VCaP (cell line): ENCODE measurements around the gene IGSF8.
A peak's percentile ranks its signal among the peaks of the same experiment; 100 is the strongest.

Experiments
- H3K27ac ChIP-seq: fragments of 450-650 bp; 2 replicates; pipeline ENCODE4 v1.5.1; 2017
- TF ChIP-seq, protein P1 (sequence below): fragments of 450-650 bp; conservative IDR thresholded peaks from 2 replicates; pipeline ENCODE4 v1.5.1; 2017; ENCODE audit warnings: mild to moderate bottlenecking, moderate library complexity

The IGSF8 gene

DNA sequence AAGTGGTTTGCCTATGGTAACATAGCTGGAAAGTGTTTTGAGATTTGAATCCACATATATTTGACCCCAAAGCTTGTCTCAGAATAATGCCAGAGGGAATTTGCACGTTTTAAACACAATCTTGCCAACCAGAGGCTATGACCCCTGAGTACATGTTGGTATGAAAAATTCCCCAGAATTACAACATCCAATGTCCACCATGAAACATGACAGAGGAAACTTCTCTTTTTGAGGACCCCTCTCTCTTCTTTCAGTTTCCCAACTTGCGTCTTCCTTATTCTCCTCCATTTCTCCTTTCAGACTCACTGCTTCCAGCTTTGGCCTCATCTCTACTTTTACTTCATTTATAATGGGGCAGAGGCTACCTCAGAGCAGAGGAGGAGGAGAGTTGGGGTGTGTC is 22.6 kb downstream of the IGSF8 start:
- no peak overlapping the region for H3K27ac ChIP-seq
- TF ChIP-seq, protein P1, sequence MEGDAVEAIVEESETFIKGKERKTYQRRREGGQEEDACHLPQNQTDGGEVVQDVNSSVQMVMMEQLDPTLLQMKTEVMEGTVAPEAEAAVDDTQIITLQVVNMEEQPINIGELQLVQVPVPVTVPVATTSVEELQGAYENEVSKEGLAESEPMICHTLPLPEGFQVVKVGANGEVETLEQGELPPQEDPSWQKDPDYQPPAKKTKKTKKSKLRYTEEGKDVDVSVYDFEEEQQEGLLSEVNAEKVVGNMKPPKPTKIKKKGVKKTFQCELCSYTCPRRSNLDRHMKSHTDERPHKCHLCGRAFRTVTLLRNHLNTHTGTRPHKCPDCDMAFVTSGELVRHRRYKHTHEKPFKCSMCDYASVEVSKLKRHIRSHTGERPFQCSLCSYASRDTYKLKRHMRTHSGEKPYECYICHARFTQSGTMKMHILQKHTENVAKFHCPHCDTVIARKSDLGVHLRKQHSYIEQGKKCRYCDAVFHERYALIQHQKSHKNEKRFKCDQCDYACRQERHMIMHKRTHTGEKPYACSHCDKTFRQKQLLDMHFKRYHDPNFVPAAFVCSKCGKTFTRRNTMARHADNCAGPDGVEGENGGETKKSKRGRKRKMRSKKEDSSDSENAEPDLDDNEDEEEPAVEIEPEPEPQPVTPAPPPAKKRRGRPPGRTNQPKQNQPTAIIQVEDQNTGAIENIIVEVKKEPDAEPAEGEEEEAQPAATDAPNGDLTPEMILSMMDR = no peak

DNA sequence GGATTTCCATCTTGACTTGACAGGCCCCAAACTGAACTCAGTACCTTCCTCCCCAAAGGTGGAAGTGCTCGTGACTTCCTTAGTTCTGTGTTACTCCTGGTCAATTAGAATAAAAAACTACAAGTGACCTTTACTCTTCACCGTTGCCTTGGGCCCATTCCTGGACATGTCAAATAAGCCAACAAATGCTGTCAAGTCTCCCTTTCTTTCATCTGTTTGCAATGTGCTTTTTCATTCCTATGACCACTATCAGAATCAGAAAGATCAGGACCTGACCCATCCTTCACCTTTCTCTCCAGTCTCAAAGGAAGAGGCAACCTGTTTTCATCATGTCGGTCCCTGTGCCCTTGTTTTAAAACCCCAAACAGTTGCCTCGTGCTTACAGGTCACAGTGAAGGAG is 23.6 kb downstream of the IGSF8 start:
- no peak overlapping the region for H3K27ac ChIP-seq
- TF ChIP-seq, protein P1 = no peak

DNA sequence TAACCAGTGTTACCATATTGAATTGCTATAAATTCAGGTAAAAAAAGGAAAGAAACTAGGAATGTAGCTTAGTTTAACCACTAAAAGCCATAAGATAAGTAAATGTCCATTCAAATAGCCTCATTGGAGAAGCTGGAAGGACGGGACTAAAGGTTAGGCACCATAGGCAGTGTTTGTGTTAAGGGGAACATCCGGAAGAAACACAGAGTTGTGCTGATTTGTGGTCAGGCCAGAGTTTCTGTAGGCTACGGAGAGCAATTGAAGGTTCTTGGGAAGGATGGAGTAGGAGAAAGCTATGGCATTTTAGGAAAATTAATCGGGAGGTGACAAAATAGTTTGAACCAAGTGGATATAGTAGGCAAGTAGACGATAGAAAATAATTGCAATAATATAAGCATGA is 27.1 kb downstream of the IGSF8 start:
- TF ChIP-seq, protein P1 = no peak

DNA sequence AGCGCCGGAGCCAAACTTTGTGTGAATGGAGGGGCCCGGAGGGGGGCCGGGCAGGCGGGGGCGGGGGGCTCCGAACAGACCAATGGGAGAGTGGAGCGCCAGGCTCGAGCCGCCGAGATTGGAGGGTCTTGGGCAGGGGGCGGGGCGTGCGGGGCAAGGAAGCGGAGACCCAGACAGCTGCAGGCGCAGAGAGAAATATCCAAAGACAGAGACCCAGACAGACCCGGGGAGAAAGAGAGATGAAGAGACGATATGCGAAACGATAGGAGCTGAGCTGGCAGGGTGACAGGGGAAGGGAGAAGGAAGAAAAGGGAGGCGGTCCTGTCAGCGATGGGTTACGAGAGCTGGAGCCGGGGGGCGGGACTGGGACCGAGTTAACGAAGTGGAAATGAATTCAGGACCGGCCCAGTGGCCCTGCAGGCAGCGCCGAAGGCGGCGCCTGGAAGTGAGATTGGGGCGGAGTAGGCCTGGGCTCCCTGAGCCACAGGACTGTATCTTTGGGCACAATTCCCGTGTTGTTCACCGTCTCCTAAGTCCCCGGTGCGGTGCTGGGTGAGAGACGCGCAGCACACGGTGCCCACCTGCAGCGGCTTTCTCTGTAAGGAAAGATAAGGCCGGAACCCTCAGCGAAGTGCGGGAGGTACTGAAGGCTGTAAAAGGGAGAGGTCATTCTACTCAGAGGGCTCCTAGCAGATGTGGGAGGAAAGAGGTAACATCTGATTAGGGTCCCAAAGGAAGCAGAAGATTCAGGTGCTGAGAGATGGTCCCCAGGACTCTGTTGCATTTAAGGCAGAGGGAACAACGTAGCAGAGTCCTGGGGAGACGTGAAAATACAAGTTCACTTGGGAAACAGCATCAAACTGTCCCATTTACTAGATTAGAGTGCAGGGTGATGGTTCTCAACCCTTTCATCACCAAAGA is 27.9 kb downstream of the IGSF8 start:
- TF ChIP-seq, protein P1 = no peak

More for the DNA sequence above, 27.1 kb downstream of the IGSF8 start:
- no peak overlapping the region for H3K27ac ChIP-seq

DNA sequence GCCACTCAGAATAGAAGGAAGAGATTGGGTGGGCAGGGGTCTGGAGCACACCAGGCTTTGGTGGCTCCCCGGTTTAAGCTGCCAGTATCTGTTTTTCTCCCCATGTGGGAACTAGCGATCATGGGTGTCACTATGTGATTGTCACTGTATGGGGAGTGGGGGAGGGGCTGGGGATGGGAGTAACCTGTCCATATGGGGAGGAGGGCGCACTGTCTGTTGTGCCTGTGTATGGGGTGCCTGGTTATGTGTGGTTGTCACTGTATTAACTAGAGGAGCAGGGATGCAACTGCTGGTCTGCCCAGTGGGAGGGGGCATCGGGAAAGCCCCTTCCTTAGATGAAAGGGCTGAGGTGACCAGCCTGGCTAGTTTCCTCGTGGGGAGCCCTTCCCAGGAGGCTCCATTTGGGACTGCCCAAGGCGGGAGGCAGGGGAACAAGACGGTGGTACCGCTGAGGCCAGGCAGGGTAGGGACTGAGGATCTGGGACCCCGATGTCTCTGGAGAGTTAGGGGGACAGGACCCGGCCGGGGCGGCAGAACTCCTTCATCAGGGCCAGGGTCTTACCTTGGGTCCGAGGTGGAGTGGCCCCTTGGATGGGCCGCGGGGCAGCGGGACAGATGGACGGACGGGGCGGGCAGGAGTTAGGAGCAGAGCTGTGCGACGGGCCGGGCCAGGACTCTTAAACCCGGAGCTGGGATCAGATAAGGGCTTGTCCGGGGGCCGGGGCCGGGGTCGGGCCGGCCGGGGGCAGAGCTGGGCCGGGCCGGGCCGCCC is 28.8 kb downstream of the IGSF8 start, which contains the start of gene KCNJ10:
TSS of gene KCNJ10 (minus strand) at position 701 of the 772 bp plus-strand sequence. CDS start 27,628 bp downstream, outside the sequence.
- H3K27ac ChIP-seq = peak within 1 kb of the TSS; percentile 37; the same call in 1 of the 2 replicates
- TF ChIP-seq, protein P1 = no peak

More for the DNA sequence above, 27.9 kb downstream of the IGSF8 start:
- peak overlapping the region; percentile 37; the same call in 1 of the 2 replicates for H3K27ac ChIP-seq

DNA sequence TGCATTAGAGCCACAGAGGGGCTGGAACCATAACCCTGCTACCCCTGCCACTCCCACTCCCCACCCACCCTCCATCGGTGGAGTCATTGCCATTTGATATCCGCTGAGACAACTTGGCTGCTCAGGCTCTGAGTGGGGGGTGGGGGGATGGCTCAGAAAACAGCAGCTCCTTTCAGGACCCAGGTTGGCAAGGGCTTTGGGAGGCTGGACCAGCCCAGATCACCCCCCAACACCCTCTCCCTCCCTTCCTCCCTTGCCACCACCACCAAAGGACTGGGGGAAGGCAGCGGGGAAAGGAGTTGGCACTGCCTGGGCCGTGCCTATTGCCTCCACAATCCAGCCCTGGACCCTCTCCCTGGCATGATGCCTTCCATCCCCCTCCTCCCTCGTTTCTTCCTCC is 30.2 kb downstream of the IGSF8 start:
- TF ChIP-seq, protein P1 = no peak
- no peak overlapping the region for H3K27ac ChIP-seq
